Measurements from ENCODE around the gene MACROD2.

- no peak for TF ChIP-seq SIN3A (IDR thresholded peaks at IDR 0.05; ENCODE audit: borderline replicate concordance, insufficient read depth, low read length)
- TF ChIP-seq TAF1 (IDR thresholded peaks at IDR 0.05; ENCODE audit: borderline replicate concordance, insufficient read depth, low read length), result no peak
- no peak for TF ChIP-seq POLR2AphosphoS5 (IDR thresholded peaks at IDR 0.05; ENCODE audit: low read depth, low read length)
- no peak for TF ChIP-seq REST (IDR thresholded peaks at IDR 0.05; ENCODE audit: insufficient read depth in 1 of 2, low read depth in 2 of 2, low read length in 2 of 2)
Measured at GRCh38 chr20:16096756-16097326, 2101.5 kb downstream of the MACROD2 start.
